ENCODE data around the gene WASHC2A.
"Not testable (repeated sequence)": the region's sequence is repeated elsewhere in the genome, so short reads cannot be mapped to it uniquely, and the experiment has no call there.

WASHC2A gene

DNA sequence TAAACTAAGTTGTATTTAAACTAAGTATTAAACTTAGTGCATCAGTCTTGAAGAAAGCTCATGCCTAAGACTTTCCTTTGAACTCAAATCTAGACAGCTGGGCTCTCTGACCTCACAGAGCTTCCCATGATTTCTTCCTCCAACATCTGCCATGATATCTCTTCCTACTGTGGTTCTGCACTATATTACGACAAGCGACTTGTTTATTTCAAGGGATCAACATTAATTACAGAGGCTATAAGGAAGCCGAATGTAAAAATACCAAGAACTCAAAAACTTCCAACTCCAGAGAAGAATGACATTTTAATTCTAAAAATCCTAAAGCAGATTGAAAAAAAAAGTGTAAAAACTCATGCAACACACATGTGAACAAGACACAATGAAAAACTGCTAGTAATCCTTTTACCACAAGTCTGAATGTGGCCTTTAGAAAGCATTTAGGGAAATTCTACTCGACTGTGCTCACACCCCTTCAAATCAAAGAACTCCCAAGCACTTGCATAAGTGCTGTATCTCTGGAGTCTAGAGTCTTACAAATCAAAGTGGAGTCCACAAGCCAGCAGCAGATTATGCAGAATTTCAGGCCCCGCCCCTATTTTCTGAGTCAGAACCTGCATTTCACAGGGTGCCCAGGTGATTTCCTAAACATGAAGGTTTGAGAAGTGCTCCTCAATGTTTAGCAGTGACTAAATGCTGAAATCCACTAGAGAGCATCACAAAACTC lies 22.7 kb upstream of the WASHC2A start:
- TF ChIP-seq, protein P1, sequence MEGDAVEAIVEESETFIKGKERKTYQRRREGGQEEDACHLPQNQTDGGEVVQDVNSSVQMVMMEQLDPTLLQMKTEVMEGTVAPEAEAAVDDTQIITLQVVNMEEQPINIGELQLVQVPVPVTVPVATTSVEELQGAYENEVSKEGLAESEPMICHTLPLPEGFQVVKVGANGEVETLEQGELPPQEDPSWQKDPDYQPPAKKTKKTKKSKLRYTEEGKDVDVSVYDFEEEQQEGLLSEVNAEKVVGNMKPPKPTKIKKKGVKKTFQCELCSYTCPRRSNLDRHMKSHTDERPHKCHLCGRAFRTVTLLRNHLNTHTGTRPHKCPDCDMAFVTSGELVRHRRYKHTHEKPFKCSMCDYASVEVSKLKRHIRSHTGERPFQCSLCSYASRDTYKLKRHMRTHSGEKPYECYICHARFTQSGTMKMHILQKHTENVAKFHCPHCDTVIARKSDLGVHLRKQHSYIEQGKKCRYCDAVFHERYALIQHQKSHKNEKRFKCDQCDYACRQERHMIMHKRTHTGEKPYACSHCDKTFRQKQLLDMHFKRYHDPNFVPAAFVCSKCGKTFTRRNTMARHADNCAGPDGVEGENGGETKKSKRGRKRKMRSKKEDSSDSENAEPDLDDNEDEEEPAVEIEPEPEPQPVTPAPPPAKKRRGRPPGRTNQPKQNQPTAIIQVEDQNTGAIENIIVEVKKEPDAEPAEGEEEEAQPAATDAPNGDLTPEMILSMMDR (IDR thresholded peaks at IDR 0.05; ENCODE audit: control extremely low read depth, extremely low read depth, low read depth, missing control alignments): no peak
- CTCF ChIA-PET: no interaction called here
- DNase-seq (ENCODE audit: extremely low spot score): no peak
- POLR2A ChIA-PET: no interaction called here

- POLR2A ChIA-PET; DNase-seq (ENCODE audit: extremely low spot score); CTCF ChIA-PET: not testable (repeated sequence)
These were observed 21.3 kb upstream of the WASHC2A start for GRCh38 chr10:50046457-50046856.

GRCh38 chr10:50047594-50047993 lies 20.2 kb upstream of the WASHC2A start:
- CTCF ChIA-PET; POLR2A ChIA-PET; DNase-seq (ENCODE audit: extremely low spot score): not testable (repeated sequence)

- POLR2A ChIA-PET; CTCF ChIA-PET; DNase-seq (ENCODE audit: extremely low spot score): not testable (repeated sequence)
These were observed 15.6 kb upstream of the WASHC2A start for GRCh38 chr10:50051995-50052660.

DNA sequence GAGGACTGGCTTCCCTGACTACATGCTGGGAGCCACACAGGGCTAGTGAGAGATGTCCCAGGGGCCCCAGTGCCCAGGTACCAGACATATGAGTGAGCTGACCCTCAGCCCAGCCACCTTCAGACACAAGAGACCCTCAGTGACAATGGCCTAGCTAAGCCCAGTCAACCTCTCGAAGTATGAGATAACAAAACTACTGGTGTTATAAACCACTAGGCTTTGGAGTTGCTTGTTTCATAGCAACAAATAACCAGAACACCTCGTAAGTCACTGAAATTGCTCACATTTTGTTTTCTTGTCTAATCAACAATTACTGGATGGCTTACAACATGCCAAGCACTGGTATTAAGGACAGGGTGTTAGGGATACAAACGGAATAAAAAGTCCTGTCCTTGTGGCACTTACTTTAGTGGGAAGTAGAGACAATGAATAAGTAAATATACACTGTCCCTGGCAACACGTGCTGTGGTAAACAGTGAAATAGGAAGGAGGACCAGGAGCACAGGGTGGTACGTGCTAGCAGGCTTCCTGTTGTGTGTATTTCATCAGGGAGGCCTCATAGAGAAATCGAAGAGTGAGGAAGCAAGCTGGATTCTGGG lies 14.9 kb upstream of the WASHC2A start:
- POLR2A ChIA-PET; CTCF ChIA-PET; DNase-seq (ENCODE audit: extremely low spot score): not testable (repeated sequence)

GRCh38 chr10:50055494-50056292 lies 12.1 kb upstream of the WASHC2A start:
- CTCF ChIA-PET; DNase-seq (ENCODE audit: extremely low spot score); POLR2A ChIA-PET: not testable (repeated sequence)

DNA sequence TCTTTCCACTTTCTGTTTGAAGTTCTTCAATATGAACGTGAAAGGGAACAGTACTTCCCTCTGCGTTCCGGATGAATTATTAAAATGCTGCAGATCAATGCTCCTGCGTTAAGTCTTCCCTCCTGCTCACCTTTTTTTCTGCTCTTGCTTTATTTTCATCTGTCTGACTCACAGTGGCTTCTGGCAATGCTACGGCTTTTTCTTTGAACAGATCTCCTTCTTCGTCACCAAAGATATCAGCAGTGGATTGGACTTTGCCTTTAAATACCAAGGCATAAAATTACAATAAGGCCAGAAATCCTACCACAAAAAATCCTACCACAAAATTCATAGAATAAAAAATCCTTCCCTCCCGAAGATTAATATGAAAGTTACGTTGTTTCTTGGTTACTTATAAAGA lies 11.1 kb upstream of the WASHC2A start:
- CTCF ChIA-PET; POLR2A ChIA-PET; DNase-seq (ENCODE audit: extremely low spot score): not testable (repeated sequence)

- POLR2A ChIA-PET; DNase-seq (ENCODE audit: extremely low spot score); CTCF ChIA-PET: not testable (repeated sequence)
These were observed 9.0 kb upstream of the WASHC2A start for GRCh38 chr10:50058727-50059126.

GRCh38 chr10:50059946-50060345 lies 7.8 kb upstream of the WASHC2A start:
- DNase-seq (ENCODE audit: extremely low spot score); CTCF ChIA-PET; POLR2A ChIA-PET: not testable (repeated sequence)

- DNase-seq (ENCODE audit: extremely low spot score); CTCF ChIA-PET: not testable (repeated sequence)
These were observed 6.2 kb upstream of the WASHC2A start for GRCh38 chr10:50061548-50061947.

GRCh38 chr10:50063100-50063499 lies 4.7 kb upstream of the WASHC2A start:
- peak; percentile 11 for DNase-seq (ENCODE audit: extremely low spot score)
- ChIA-PET CTCF (no interaction called here), POLR2A (no interaction called here)
- TF ChIP-seq, protein P1 (IDR thresholded peaks at IDR 0.05; ENCODE audit: control extremely low read depth, extremely low read depth, low read depth, missing control alignments): no peak

More at GRCh38 chr10:50061548-50061947, 6.2 kb upstream of the WASHC2A start:
- POLR2A ChIA-PET: not testable (repeated sequence)

DNA sequence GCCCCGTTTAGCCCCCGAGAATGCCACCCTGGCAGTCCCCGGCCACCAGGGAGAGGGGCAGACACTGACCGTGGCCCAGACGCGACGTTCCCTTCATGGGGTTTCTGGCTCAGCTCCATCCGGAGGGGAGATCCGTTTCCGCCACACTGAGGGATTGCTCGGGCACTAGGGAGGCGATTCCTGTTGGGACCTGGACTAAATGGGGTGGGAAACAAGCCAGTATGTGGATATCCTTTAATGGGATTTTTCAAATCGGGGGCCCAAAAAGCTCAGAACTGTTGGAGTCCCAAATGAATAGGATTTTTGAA lies 552 bp downstream of the WASHC2A start:
- DNase-seq (ENCODE audit: extremely low spot score); POLR2A ChIA-PET: not testable (repeated sequence)
- CTCF ChIA-PET: interaction anchor here (1.0 kb wide), 1 partner anchor 475 kb away, joined by 4 read pairs; no protein-coding TSS in a partner anchor

DNA sequence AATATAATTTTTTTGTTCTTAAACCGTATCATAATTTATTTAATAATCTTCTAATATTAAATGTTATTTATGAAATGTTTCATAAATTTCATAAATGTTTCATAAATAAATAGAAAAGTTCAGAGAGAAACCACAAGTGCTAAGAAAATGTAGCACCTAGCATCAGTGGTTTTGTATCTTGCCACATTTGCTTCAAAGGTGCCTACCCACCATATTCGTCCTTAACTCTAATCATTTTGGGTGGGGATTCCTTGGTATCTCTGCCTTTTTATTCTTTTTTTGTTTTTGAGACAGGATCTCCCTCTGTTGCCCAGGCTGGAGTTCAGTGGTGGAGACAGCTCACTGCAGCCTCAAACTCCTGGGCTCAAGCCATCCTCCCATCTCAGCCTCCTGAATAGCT lies 7.4 kb downstream of the WASHC2A start:
- DNase-seq (ENCODE audit: extremely low spot score); CTCF ChIA-PET; POLR2A ChIA-PET: not testable (repeated sequence)

Data from GM10248 (cell line).